A549 (cell line): Measurements from ENCODE around the gene ANKRD65.

Experiments used
- BCL3 ChIP-seq: fragments of >200 bp; sonication (Bioruptor Twin); formaldehyde crosslinking; IDR thresholded peaks from 3 replicates; pipeline ENCODE4 v1.6.1; 2016
- BHLHE40 ChIP-seq: IDR thresholded peaks from 2 replicates; pipeline ENCODE4 v1.6.1; 2012; ENCODE audit warnings: low read depth, low read length, inconsistent platforms
- CEBPB ChIP-seq, 2 experiments: fragments of >200 bp in 1 of 2; sonication (Bioruptor Twin) in 1 of 2; formaldehyde crosslinking in 1 of 2; IDR thresholded peaks; 2 replicates each; pipeline ENCODE4 v1.6.1; 2012 to 2016
- CTCF ChIP-seq: fragments of >200 bp; sonication (Bioruptor Twin); formaldehyde crosslinking; IDR thresholded peaks from 3 replicates; pipeline ENCODE4 v1.5.1; 2016
- EP300 ChIP-seq, 2 experiments: fragments of >200 bp; sonication (Bioruptor Twin); formaldehyde crosslinking; IDR thresholded peaks; 2 replicates in 1 of 2; 3 replicates in 1 of 2; pipeline ENCODE4 v1.6.1; 2016 to 2017
- KDM5A ChIP-seq: fragments of 200-600 bp; sonication (generic); IDR thresholded peaks from 2 replicates; pipeline ENCODE4 v1.6.1; 2016; ENCODE audit warnings: antibody characterized with exemption, mild to moderate bottlenecking
- MAFK ChIP-seq: fragments of 450-650 bp; IDR thresholded peaks from 2 replicates; pipeline ENCODE4 v1.6.1; 2014; ENCODE audit not compliant: partially characterized antibody
- MAX ChIP-seq: IDR thresholded peaks from 2 replicates; pipeline ENCODE4 v1.6.1; 2012
- MYC ChIP-seq: IDR thresholded peaks from 2 replicates; pipeline ENCODE4 v1.6.1; 2012; ENCODE audit warnings: mild to moderate bottlenecking, inconsistent platforms, low read length, improper control_type of control experiment, borderline replicate concordance
- POLR2A ChIP-seq: IDR thresholded peaks from 2 replicates; pipeline ENCODE4 v1.6.1; 2012; ENCODE audit warnings: mild to moderate bottlenecking, low read length
- REST ChIP-seq: fragments of 200-600 bp; sonication (generic); IDR thresholded peaks from 2 replicates; pipeline ENCODE4 v1.6.1; 2016; ENCODE audit warnings: antibody characterized with exemption, mild to moderate bottlenecking, moderate library complexity
- SMC3 ChIP-seq: fragments of >200 bp; sonication (Bioruptor Twin); formaldehyde crosslinking; IDR thresholded peaks from 3 replicates; pipeline ENCODE4 v1.6.1; 2018; ENCODE audit warnings: inconsistent platforms
- ZC3H11A ChIP-seq: fragments of 450-650 bp; IDR thresholded peaks from 2 replicates; pipeline ENCODE4 v1.6.1; 2014; ENCODE audit warnings: antibody characterized with exemption, mild to moderate bottlenecking

GRCh38 chr1:1425753-1426495 is 4.8 kb upstream of the ANKRD65 start:
- no peak for TF ChIP-seq KDM5A
- TF ChIP-seq CTCF = no peak
- no peak for TF ChIP-seq CEBPB (IDR thresholded peaks at IDR 0.05)
- TF ChIP-seq MAX = no peak
- TF ChIP-seq BHLHE40 = no peak
- TF ChIP-seq REST = no peak
- TF ChIP-seq POLR2A = no peak
- TF ChIP-seq MAFK = no peak
- no peak for TF ChIP-seq BCL3
- TF ChIP-seq ZC3H11A = no peak
- no peak for TF ChIP-seq SMC3
- no peak for TF ChIP-seq EP300 (IDR thresholded peaks at IDR 0.05)
- no peak for TF ChIP-seq MYC
